ENCODE results near the gene PTH1R.

Gene PTH1R

DNA sequence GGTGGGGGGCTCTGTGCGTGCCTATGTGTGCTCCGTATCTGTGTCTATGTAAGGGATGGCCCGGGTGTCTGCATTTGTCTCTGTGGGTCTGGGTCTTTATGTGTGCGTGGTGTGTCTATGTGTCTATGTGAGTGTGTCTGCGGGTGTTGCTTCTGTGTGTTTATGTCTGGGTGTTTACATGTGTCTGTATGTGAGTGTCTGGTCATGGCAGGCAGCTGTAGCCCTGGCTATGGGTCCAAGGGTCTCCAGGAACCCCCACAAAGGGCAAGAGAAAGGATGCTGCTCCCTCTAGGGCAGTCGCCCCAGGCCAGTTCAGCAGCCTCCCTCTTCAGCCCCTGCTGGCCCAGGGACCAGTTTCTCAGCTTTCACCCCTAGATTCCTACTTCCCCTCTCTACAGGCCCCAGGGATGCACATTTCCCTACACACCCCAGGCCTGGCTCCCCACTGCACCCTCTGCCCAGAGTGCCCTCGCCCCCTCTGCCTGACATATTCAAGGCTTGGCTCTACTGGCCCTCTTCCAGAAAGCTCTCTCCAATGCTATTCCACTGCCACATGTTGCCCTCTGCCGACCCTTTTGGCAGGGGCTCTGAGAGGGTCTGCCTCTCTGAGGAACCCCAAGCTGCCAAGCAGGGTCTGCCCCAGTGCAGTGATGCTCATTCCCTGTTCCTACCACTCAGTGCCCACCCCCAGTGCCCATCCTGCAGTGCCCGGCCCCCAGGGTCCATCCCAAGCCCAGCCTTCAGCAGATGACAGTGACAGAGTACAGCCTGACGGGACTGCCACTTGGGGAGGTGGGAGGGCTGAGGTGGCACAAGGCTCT, 13.2 kb upstream of the PTH1R start:
- DNase-seq (ENCODE audit: low spot score): no peak

DNA sequence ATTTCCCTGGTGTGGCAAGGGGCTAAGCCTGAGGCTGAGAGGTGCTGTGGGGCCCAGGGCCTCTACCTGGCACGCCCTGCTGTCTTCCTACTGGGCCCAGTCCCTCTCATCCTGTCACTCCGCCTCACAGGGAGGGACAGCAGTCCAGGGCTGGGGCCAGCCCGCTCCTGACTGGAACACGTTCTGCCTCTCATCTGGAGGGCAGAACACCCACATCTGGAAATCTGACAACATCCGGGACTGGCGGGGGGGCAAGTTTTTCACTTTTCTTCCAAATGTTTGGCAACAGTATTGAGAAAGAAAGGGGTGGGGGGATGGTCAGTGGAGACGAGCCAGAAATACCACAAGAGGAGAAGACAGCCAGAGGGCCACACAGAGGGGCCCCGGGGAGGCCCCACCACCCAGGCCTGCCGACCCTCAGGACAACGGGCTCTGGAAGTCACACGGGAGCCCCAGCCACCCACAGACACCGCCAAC, 12.5 kb upstream of the PTH1R start:
- DNase-seq (ENCODE audit: low spot score): no peak

GRCh38 chr3:46865546-46865945, 12.0 kb upstream of the PTH1R start:
- DNase-seq (ENCODE audit: low spot score): no peak

- no peak for DNase-seq (ENCODE audit: low spot score)
These were observed 11.4 kb upstream of the PTH1R start for GRCh38 chr3:46866032-46866595.

DNA sequence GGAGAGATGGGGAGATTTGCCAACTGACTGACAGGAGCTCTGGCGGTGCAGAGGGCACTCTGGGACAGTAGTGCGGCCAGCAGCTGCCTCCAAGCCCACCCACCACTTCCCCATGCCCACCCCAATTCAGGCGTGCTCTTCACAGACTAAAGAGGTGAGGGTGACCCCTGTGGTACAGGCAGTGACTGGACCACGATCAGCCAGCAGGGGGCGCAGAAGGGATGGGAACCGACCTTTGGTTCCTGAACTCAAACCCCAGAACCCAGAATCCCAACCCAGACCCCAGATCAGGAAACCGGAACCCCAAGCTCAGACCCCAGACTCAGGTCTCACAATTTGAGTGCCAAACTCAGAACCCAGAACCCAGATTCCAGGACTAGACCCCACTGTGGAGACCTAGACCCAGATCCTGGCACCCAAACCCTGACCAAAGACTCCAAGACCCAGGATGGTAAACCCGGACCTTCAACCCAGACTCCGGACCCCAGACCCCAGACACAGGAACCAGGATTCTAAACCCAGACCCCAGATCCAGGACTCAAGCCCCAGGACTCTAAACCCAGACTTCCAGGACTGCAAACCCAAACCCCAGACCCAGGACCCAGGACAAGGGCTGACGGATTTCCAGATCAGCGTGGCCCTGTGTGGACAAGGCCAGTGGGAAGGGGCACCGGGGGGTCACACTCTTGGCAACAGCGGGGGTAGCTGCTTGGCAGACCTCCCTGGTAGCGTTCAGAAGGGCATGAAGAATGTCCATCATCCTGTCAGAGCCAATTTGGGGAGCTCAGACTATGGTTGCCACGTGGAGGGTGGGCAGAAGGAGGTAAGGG, 10.6 kb upstream of the PTH1R start:
- peak; percentile 69 for DNase-seq (ENCODE audit: low spot score)

- no peak for DNase-seq (ENCODE audit: low spot score)
These were observed 10.0 kb upstream of the PTH1R start for GRCh38 chr3:46867550-46867898.

DNA sequence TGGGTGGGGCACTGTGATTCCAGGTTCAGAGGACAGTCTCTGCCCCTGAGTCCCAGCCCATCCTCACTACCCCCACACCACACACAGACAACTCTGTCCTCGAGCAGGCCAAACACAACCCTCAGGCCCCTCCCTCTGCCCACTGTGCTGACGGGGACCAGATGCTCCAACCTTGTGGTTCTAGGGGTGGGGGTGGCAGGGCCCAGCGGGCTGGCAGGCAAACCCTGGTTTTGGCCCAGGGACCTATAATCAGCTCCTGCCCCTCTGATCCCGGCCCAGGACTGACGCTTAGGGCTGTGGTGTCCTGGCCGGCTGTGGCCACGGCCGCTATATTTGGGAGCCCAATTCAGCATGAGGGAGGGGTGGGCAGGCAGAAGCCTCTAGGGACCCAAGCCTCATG, 9.2 kb upstream of the PTH1R start:
- no peak for DNase-seq (ENCODE audit: low spot score)

DNA sequence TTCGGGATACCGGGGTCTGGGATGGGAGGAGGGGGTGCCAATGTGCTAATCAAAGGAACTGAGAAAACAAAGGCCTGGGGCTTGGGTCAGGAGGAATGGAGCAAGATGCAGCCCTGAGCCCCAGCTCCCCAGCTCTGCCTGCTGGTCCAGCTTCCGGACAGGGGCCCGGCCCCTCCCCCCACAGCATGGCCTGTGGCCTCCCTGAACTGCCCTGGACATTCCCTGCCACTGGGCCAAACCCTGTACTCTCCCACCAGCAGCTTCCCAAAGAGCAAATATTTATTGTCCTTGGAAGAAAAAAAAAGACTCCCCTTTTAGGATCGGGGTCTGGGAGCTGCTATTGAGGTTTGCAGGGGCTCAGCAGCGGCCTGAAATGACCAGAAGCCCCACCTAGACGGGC, 8.6 kb upstream of the PTH1R start:
- DNase-seq (ENCODE audit: low spot score): no peak

DNA sequence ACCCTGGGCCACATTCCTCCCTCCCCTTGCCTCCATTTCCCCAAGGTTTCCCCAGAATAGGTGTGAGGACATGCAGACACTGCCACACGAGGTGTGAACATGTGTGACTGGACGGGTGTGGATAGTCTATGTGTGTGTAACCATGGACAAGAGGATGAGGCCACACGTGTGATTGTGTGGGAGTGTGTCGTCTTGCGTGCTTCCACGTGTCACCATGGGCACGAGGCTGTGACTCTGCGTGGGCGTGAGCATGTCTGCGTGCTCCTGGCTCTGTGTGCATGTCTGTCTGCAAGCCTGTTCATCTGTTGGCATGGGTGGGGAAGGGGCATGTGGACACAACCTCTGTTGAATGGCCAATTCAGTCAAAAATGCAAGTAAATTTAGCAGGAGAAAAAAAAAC, 8.1 kb upstream of the PTH1R start:
- DNase-seq (ENCODE audit: low spot score): no peak

DNA sequence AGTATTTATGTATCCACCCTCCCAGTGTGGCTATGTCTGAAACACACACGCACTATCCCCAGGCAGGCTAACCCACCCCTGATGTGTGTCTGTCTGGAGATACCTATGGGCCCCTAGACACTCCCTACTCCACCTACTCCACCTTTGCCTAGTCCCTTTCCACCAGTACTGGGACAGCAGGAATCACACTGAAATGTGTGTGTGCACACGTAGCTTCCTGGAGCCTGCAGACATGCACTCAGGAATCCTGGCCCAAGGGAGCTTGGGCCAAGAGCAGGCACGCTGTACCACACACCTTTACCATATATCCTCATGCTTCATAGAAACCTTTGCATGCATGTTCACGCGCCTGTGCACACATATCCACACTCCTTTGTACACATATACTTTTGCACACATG, 6.9 kb upstream of the PTH1R start:
- DNase-seq (ENCODE audit: low spot score): no peak

- DNase-seq (ENCODE audit: low spot score): no peak
These were observed 6.3 kb upstream of the PTH1R start for GRCh38 chr3:46871222-46871621.

- DNase-seq (ENCODE audit: low spot score): no peak
These were observed 4.0 kb upstream of the PTH1R start for GRCh38 chr3:46873521-46873920.

DNA sequence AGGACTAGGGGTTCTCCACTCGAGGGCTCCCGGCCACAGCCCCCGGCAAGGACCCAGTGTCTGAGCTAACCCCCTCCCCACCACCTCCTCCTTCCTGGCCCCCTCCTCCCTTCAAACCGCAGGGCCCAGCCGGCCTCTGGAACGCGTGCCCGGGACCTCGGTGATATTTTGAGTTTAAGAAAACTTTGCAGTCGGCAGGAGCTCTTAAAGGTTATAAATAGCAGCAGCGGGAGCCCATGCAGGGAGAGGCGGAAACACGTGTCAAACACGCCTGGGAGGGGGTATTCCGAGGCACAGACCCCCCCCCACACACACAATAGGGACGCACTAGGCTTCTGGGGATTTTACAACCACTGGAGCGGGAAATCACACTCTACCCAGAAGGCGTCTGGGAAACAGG, 3.1 kb upstream of the PTH1R start:
- DNase-seq (ENCODE audit: low spot score): no peak

GRCh38 chr3:46875560-46875959, 2.0 kb upstream of the PTH1R start:
- DNase-seq (ENCODE audit: low spot score): no peak

- DNase-seq (ENCODE audit: low spot score): no peak
These were observed 914 bp upstream of the PTH1R start for GRCh38 chr3:46876313-46877300.

GRCh38 chr3:46878781-46879436, 1.4 kb downstream of the PTH1R start:
- no peak for DNase-seq (ENCODE audit: low spot score)

DNA sequence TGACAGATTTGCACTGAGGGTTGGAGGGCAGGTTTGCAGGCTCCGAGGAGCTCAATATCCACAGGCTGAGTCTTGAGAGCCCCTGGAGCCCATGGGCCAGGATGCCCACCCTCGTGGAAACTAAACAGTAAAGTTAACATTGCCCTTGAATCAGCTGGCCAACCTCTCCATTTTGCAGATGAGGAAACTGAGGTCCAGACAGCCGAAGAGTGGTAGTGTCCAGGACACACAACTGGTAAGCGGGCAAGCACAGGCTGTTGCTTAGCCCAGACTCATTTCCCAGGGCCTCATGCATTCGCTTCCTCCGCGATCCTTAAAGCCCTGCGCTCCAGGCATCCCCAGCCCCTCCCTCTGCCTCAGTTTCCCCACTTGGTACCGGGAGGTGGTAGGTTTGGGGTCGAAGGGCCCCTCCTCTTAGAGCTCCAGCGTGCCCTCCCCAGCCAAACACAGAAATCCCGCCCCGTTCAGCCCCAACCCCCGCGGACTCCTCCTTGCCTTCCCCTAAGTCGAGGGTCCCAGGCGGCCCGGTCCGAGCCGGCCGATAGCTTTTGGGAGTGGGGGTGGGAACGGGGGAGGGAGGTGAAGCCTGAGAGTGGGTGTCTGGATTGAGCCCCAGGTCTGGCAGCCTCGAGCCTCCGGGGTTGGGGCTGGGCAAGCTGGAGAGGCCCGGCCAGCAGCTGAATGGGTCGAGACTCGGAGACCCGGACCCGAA, 3.5 kb downstream of the PTH1R start:
- no peak for DNase-seq (ENCODE audit: low spot score)

DNA sequence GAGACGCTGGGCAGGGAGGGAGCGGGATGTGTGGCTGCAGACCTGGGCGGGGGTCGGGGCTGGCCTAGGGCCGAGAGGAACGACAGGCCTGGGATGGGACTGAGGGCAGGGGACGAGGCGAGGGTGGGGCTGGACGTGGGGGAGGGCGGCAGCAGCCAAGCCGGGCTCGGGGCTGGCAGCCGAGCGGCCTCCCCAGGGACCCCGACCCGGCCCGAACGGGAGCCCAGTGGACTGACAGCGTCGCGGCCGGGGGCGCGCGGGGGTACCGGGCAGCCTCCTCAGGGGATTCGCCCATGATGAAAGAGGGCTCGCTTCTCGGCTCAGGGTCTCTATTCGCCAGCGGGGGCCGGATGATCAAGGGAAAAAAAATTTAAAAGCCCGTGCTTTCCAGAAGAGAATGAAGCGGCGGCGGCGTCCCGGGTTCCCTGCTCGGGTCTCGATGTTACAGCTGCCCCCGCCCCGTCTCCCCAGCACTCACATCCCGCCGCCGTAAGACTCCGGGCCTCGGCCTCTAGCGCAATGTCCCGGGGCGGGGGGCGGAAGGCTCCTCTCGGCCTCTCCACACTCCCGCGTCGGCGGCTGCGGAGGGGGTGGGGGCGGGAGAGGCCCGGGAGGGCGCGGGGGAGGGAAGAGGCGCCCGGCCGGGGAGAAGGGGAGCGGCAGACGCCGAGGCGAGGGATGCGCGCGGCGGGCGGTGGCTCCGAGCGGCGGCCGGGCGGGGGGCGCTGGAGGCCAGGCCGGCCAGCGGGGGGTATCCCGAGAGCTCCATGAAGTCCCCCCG, 4.3 kb downstream of the PTH1R start:
- no peak for DNase-seq (ENCODE audit: low spot score)

GRCh38 chr3:46882377-46883053, 5.0 kb downstream of the PTH1R start:
- DNase-seq (ENCODE audit: low spot score): no peak

Measured in activated CD4-positive, alpha-beta T cell treated with anti-CD3 and anti-CD28 coated beads, Interleukin-2, Interleukin-4, amounts not matched to agents 100 ng/mL and 50 ng/mL, durations not matched to agents 16 hours and 8 hours (primary cell).